ENCODE data around the gene PMPCA.

PMPCA gene

DNA sequence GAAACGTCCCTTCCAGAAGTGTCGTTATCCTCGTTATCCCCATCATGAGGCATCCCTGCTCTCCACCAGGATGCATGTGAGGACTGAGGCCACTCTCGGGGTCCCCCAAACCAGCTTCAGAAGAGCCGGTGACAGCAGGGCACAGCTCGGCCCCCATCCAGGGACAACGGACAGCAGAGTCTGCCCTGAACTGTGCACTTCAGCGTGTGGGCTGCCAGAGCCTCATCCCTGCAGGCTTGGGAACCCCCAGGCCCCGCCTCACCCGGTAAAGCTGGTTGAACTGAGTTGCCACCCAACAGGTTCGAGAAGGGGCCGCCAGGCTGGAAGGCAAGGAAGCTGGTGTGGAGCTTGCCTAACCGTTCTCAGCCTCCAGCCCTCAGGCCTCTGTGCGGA lies 36.3 kb upstream of the PMPCA start:
- TF ChIP-seq, protein P1, sequence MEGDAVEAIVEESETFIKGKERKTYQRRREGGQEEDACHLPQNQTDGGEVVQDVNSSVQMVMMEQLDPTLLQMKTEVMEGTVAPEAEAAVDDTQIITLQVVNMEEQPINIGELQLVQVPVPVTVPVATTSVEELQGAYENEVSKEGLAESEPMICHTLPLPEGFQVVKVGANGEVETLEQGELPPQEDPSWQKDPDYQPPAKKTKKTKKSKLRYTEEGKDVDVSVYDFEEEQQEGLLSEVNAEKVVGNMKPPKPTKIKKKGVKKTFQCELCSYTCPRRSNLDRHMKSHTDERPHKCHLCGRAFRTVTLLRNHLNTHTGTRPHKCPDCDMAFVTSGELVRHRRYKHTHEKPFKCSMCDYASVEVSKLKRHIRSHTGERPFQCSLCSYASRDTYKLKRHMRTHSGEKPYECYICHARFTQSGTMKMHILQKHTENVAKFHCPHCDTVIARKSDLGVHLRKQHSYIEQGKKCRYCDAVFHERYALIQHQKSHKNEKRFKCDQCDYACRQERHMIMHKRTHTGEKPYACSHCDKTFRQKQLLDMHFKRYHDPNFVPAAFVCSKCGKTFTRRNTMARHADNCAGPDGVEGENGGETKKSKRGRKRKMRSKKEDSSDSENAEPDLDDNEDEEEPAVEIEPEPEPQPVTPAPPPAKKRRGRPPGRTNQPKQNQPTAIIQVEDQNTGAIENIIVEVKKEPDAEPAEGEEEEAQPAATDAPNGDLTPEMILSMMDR (IDR thresholded peaks at IDR 0.05; ENCODE audit: extremely low read depth, insufficient read depth, missing control alignments), result no peak
- no peak for DNase-seq (ENCODE audit: low spot score)
- in situ Hi-C loops (cut with MboI; ENCODE audit: low pct_unique_long_range_greater_than_20kb, low sequenced_read_pairs, unreplicated experiment), result no loop called here

DNA sequence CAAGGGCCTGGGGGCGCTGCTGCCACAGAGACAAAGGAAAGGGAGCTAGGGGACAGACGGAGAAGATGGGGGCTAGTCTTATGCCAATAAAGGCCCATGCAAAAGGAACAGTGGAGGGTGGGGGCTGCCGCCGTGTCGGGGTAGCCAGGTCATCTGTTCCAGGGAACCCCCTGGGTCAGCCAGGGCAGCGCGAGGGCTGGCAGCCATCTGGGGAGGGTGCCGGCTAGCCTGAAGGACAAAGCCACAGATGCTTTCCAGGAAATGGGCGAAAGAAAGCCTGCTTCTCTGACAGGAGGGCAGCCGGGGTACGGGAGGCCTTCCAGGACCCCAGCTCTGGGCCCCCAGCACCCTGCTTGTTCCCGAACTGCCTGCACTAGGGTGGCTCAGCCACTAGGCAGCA lies 35.4 kb upstream of the PMPCA start:
- TF ChIP-seq, protein P1 (IDR thresholded peaks at IDR 0.05; ENCODE audit: extremely low read depth, insufficient read depth, missing control alignments), result no peak
- DNase-seq (ENCODE audit: low spot score), result no peak
- in situ Hi-C loops (cut with MboI; ENCODE audit: low pct_unique_long_range_greater_than_20kb, low sequenced_read_pairs, unreplicated experiment), result no loop called here

DNA sequence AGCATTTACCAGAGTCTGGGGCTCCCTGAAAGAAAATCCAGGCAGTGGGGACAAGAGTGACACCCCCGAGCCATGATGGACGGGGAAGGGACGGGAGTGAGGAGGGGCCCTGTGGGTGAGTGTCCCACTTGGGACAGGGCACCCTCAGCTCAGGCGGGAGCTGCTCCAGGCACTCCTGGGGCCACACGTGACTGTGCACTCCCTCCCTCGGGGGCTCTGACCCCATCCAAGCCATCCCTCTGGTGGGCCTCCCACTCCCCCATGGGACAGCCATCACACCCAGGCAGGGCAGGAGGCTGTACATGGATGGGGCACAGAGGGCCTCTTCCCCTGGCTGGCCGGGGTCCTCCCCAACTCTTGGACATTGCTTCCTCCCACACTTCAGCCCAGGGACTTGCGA lies 34.0 kb upstream of the PMPCA start:
- DNase-seq (ENCODE audit: low spot score), result no peak
- in situ Hi-C loops (cut with MboI; ENCODE audit: low pct_unique_long_range_greater_than_20kb, low sequenced_read_pairs, unreplicated experiment), result no loop called here
- TF ChIP-seq, protein P1 (IDR thresholded peaks at IDR 0.05; ENCODE audit: extremely low read depth, insufficient read depth, missing control alignments), result no peak

DNA sequence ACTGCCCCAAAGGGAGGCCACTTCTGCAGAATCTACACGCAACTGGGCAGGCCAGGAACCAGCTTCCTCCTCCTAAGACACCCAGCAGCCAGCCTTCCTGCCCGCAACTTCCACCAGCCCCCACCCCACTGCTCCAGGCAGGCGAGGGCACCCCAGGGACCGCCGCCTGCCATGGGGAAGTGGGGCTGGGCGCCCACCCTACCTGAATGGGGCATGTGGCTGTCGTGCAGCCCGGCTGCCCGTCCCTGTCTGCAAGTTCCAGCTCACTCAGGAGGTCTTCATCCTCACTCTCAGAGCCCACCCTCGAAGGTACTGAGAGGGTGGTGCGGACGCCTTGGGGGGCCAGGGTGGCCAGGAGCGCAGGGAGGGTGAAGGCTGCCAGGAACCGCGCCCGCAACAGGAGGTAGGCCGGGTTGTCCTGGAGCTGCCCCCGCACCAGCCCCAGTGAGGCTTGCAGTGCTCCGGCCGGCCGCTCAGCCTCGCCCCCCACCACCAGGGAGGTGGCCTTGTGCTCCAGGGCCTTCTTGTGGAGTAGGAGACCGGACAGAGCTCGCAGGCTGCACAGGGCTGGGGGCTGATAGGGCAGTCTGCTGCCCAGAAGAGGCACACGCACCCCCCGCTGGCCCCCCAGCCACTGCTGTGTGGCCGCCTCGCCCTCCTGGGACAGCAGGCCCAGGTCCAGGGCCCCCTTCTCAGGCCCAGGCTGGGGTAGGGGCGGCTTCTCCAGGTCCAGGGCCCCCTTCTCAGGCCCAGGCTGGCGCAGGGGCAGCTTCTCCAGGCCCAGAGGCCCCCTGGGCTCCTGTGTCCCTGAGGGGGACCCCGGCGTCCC lies 32.9 kb upstream of the PMPCA start:
- TF ChIP-seq, protein P1 (IDR thresholded peaks at IDR 0.05; ENCODE audit: extremely low read depth, insufficient read depth, missing control alignments), result no peak
- in situ Hi-C loops (cut with MboI; ENCODE audit: low pct_unique_long_range_greater_than_20kb, low sequenced_read_pairs, unreplicated experiment), result no loop called here
- DNase-seq (ENCODE audit: low spot score), result no peak

DNA sequence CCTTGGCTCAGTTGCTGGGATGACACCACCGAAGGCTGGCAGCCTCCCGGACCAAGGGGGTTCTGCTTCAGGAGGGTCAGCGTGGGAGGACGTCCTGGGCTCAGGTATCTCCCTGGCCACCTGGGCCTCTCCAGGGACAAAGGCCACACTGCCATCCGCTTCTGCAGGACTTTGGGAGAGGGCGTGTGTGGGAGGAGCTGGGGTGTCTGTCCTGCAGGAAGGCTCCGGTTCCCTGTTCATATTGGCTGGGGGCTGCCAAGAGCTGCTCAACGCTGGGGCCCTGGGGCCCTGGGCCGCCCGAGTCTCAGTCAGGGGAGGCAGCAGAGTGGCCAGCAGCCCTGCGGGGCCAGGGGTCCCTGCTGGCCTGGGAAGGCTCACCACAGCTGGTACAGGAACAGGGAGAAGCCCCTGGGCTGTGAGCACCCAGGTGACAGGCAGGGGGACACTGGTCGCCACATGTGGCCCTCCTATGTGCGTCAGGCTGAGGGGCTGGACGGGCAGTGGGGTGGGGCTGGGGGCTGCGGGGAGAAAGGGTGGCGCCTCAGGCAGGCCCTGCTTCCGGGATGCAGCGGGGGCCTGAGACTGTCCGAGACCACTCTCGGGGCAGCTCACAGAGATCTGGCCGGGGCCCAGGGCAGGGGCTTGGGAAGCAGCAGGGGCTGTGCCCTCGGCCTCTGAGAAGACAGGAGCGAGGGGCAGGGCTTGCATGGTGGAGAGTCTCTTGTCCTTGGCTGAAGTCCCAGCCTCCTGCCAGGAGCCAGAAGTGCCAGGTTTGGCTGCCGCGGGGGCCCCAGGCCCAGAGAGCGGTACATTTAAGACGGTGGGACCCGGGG lies 32.1 kb upstream of the PMPCA start:
- in situ Hi-C loops (cut with MboI; ENCODE audit: low pct_unique_long_range_greater_than_20kb, low sequenced_read_pairs, unreplicated experiment), result no loop called here
- TF ChIP-seq, protein P1 (IDR thresholded peaks at IDR 0.05; ENCODE audit: extremely low read depth, insufficient read depth, missing control alignments), result no peak
- DNase-seq (ENCODE audit: low spot score), result no peak

DNA sequence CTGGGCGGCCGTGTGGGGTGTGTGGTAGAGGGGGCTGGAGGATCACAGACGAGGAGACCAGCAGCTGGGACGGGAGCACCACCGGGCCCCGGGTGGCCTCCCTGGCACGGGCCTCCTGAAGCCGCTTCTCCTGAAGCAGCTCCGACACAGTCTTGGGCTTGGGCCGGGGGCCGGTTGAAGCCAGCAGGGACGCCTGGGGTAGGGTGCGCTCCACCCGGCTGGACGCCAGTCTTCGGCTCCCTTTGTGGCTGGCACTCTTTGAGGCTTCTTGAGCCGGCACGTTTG lies 31.5 kb upstream of the PMPCA start:
- DNase-seq (ENCODE audit: low spot score), result no peak
- TF ChIP-seq, protein P1 (IDR thresholded peaks at IDR 0.05; ENCODE audit: extremely low read depth, insufficient read depth, missing control alignments), result no peak
- in situ Hi-C loops (cut with MboI; ENCODE audit: low pct_unique_long_range_greater_than_20kb, low sequenced_read_pairs, unreplicated experiment), result no loop called here
